GM19372 (cell line): ENCODE measurements around the gene RAB3B.
"Not testable (repeated sequence)": the region's sequence is repeated elsewhere in the genome, so short reads cannot be mapped to it uniquely, and the experiment has no call there.

ENCODE experiments used
- ATAC-seq: cut with Tn5 transposase; IDR thresholded peaks from one replicate; pipeline ENCODE4 v1.9.1; 2021; ENCODE audit warnings: mild to moderate bottlenecking, low read depth, moderate library complexity; ENCODE audit not compliant: unreplicated experiment

RAB3B gene

DNA sequence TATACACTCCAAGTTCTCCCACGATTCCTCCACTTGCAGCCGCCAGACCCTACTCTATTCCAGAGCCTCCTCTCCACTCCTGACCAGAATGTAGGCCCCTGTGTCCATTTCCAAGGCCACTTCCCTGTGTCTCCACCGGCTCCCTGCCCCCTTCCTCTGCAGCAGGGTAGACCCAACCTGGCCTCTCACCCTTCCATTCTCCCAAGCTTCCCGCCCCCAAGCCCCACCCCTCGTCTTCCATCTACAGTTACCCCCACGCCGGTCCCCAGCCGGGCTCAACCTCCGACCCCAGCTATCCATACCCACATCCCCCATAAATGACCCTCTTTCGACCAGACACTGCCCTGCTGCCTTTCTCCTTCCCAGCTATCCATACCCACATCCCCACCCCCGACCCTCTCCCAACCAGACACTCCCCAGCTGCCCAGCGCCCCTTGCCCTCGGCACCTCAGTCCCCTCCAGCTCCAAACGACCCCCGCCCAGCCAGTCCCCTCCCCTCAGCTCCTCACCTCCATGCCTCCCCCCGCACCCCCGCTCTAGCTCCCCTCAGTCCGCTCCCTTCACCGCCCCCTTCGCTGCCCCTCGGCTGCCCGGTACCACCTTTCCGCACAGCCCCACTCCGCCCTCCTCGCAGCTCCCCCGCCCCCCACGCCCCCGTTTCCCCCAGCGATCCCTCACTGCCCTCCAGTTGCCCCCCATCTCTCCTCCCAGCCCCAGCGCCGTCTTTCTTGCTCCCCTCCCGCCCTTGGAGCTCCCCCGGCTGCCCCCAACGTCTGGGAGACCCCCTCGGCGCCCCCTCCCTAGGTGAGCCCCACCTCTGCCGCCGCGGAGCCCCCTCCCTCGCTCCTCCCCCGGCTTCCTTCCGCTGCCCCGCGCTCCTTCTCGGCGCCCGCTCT lies 670 bp downstream of the RAB3B start:
- no peak for ATAC-seq

DNA sequence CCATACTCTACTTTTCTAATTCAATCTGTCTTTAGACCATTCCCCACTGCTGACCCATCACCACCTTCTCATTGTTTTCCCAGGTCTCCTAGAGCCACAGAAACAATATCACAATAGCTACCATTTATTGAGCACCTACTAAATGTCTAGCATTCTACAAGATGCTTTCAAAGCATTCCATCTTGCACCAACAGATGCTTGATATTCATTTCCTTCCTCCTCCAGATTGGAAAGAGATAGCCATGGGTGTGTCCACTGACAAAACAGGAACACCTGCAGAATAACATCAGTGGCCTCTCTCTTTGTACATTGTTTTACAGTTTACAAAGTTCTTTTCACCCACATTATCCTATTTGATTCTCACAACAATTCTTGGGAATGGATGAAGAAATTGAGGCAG lies 2.2 kb downstream of the RAB3B start:
- ATAC-seq: no peak

DNA sequence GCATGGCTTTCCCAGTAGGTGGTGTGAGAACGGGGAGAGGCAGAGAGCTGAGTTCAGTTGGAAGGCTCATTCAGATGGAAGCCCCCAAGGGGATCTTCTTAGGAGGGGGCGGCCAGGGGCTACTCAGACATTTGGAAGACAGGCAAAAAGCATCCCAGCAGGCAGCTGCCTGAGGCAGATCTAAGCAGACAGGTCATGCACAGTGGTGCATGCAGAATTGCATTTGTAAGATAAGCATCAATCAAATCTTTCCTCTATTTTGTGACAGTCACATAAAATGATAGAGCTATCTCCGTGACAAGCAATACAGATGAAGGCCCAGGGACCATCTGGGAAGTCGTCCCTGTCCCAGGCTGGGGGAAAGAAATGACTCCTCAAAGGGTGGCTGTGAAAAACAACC lies 3.8 kb downstream of the RAB3B start:
- no peak for ATAC-seq

DNA sequence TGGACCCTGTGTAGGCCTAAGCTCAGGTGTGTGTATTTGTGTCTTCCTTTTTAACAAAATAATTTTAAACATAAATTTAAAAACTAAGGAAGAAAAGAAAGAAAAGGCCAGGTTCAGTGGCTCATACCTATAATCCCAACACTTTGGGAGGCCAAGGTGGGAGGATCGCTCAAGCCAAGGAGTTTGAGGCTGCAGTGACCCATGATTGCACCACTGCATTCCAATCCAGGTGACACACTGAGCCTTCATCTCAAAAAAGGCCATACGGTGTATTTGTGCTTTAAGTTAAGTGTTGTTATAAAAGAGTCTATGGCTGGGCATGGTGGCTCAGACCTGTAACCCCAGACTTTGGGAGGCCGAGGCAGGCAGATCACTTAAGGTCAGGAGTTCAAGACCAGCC lies 8.3 kb downstream of the RAB3B start:
- ATAC-seq: no peak

DNA sequence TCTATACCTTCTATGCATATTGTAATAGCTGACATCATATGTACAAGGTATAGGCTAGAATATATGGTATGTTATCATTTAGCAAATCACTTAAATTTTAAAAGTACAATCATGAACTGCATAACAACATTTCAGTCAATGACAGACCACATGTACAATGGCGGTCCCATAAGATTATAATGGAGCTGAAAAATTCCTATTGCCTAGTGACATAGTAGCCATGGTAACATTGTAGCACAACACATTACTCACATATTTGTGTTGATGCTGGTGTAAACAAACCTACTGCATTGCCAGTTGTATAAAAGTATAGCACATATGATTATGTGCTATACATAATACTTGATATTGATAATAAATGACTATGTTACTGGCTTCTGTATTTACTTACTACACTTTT lies 8.9 kb downstream of the RAB3B start:
- ATAC-seq: no peak

GRCh38 chr1:51978099-51978498 lies 12.4 kb downstream of the RAB3B start:
- ATAC-seq: no peak

DNA sequence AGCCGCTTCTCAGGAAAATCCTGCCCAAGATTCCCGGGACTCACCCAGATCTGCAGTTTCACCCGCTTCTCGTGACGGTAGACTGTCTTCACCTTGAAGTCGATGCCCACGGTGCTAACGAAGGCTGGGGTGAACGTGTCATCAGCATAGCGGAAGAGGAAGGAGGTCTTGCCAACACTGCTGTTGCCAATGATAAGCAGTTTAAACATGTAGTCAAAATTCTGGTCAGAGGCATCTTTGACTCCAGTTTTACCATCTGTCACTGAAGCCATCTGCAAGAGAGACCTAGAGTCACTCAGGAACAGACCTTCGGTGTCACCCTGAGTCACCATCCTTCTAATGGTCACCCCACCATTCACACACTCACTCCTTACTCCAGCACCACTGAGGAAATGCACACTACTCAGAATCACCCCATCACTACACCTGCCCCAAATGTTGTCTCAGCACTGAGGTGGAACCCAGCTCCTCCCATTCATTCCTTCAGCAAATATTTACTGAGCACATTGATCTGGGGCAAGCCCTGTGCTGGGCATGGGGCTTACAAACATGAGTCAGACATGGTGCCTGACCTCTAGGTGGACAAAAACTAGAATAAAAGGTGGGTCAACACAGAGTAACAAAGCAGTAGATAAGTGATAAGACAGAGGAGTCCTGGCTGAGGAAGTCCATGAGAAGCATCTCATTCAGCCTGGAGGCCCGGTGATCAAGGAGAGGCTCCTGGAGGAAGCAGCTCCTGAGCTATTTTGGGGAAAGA lies 13.5 kb downstream of the RAB3B start:
- no peak for ATAC-seq

GRCh38 chr1:51973587-51974474 lies 16.7 kb downstream of the RAB3B start:
- ATAC-seq: no peak

DNA sequence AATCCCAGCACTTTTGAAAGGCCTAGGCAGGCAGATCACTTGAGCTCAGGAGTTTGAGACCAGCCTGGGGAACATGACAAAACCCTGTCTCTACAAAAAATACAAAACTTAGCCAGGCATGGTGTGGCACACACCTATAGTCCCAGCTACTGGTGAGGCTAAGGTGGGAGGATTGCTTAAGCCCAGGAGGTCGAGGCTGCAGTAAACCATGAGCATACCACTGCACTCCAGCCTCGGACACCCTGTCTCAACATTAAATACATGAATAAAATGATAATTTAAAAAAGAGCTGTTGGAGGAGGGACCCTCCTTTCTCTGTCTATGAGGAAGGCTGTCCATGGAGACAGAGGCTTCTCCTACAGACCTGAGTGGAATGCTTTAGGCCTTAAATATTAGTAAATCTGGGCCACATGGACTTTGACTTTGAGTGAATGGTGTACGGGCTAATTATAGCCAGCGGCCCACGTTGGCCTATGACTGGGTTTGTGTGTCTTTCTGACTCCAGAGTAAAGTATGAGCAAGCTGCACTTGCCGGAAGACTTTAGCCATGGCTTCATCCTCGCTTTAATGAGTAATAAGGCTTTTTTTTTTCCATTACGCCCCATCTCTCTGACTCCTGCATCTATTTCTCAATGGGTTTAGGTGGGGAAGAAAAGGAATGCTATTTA lies 21.3 kb downstream of the RAB3B start:
- ATAC-seq: no peak

DNA sequence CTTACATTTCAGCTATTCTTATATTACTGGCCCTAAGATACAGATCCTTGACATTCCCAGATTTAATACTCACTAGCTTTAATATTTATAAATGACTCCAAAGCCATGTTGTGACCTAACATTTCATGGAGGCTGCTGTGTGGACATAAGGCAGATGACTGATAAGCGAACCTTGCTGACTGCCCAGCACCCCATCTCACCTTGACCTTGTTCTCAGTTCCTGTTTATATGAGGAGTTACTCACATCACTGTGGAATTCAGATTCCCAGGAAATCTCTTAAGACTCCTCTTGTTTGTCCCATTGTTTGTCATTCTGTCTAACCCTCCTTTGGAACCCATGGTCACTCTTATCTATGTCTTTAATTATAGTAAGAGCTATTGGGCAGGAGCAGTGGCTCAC lies 21.9 kb downstream of the RAB3B start:
- ATAC-seq: no peak

GRCh38 chr1:51967213-51967791 lies 23.2 kb downstream of the RAB3B start:
- ATAC-seq: not testable (repeated sequence)

DNA sequence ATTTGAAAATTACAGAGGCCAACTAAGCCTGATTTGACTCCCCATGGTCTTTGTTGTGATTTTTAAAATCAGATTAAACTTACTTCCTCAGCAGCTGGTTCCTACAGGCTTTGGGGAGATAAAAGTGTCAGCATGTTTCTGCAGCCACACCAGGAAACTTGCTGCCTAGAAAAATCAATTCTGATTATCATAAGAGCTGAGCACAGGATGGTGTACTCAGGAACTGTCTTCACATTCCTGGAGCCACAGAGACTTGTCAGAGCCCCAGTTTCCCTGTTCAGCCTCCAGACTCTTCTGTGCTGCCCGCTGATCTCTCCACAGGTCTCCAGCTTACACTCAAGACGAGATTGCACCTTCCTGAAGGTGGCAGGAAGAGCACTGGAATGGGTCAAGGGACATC lies 23.9 kb downstream of the RAB3B start:
- no peak for ATAC-seq

DNA sequence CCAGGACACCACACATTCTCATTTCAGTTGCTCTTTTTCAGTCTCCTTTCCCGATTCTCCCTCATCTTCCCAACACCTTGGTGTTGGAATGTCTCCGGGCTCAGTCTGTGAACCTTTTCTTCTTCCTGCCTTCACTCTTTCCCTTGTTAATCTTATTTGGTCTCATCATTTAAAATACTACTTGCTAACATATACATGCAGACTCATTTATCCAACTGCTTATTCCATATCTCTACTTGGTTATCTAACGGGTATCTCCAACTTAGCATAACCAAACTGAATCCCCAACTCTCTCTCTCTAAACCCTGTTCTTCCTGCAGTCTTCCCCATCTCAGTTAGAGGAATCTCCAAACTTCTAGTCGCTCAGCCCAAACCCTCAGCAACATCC lies 26.2 kb downstream of the RAB3B start:
- ATAC-seq: no peak

- ATAC-seq: no peak
These were observed 26.8 kb downstream of the RAB3B start for GRCh38 chr1:51963592-51964308.

GRCh38 chr1:51962486-51963356 lies 27.8 kb downstream of the RAB3B start:
- no peak for ATAC-seq

DNA sequence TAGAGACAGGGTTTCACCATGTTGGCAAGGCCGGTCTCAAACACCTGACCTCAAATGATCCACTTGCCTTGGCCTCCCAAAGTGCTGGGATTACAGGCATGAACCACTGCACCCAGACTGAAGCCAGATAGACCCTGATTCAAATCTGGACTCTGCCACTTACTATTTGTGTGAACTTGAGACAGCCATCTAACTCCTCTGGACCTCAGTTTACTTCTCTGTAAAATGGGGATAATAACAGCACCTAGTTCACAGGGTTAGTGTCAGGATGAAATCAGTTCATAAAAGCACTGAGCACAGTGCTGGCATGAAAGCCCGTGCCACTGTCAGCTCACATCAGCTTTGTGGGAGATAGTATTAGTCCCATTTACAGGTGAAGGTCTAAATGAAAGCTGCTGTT lies 28.5 kb downstream of the RAB3B start:
- no peak for ATAC-seq

DNA sequence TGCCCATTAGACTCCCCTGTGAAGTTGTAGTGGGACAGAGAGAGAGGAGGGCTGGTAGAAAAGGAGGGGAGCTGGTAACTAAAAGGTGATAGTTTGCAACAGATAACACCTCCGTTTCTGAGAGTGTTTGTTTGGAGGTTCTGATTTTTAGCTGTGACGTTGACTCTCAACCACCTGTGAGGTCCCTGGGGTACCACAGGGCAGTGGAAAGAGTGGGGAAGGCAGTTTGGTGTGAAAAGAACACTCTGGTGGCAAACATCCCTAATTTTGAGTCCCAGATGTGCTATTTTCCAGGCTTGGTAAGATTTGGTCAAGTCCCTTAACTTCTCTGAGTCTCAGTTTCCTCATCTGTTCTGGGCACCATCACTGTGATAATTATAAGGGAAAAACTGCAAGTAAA lies 29.3 kb downstream of the RAB3B start:
- no peak for ATAC-seq

GRCh38 chr1:51960262-51960661 lies 30.2 kb downstream of the RAB3B start:
- no peak for ATAC-seq
